A549 (cell line): ENCODE data around the gene TBL1XR1. TPM values are rescaled to one million over a fixed set of nuclear protein-coding genes. Genes with fewer than 3 reads are reported as not detected.
"Not testable (repeated sequence)": the region's sequence is repeated elsewhere in the genome, so short reads cannot be mapped to it uniquely, and the experiment has no call there.

Experiments
- ATAC-seq, 2 experiments: fragments of 200-7000 bp in 1 of 2; fragments of >200 bp in 1 of 2; cut with Nextera tagmentation in 1 of 2; cut with Tn5 transposase in 1 of 2; 3 replicates each; pipeline versions ENCODE4 v1.8.0 to v1.9.1; 2018 to 2020; ENCODE audit warnings: mild to moderate bottlenecking in 1 of 2, moderate library complexity in 1 of 2
- CTCF ChIA-PET: fragments of 300-600 bp; sonication (Branson Sonifier 250); formaldehyde crosslinking; extraction: SDS; loops from one replicate; lab custom pipeline; 2021; ENCODE audit warnings: antibody characterized with exemption, inconsistent platforms; lab: Yijun Ruan, JAX
- POLR2A ChIA-PET: fragments of 350-600 bp; formaldehyde crosslinking; extraction: SDS; loops from one replicate; lab custom pipeline; 2021; ENCODE audit warnings: antibody characterized with exemption, inconsistent platforms; lab: Yijun Ruan, JAX
- DNase-seq, 2 experiments: peaks; one replicate each; pipeline versions ENCODE4 v3.0.0 to v3.0.0-alpha.2; 2011 to 2016; ENCODE audit warnings: low read depth in 1 of 2, low spot score in 1 of 2
- FAIRE-seq: peaks from 2 replicates; lab custom pipeline; 2011; peaks lifted over from hg19 to GRCh38; lab: Jason Lieb, UNC
- H3K27ac ChIP-seq, 2 experiments: fragments of >200 bp; sonication (Bioruptor Twin); formaldehyde crosslinking; 3 replicates each; pipeline ENCODE4 v1.5.1; 2016 to 2017
- H3K4me1 ChIP-seq: fragments of >200 bp; sonication (Bioruptor Twin); formaldehyde crosslinking; 3 replicates; pipeline ENCODE4 v1.6.1; 2016
- H3K4me2 ChIP-seq: fragments of >200 bp; sonication (Bioruptor Twin); formaldehyde crosslinking; 3 replicates; pipeline ENCODE4 v1.6.1; 2016
- H3K4me3 ChIP-seq: fragments of >200 bp; sonication (Bioruptor Twin); formaldehyde crosslinking; 3 replicates; pipeline ENCODE4 v1.5.1; 2016
- H3K9me3 ChIP-seq: fragments of >200 bp; sonication (Bioruptor Twin); formaldehyde crosslinking; 3 replicates; pipeline ENCODE4 v1.6.1; 2016
- ATOH8 ChIP-seq: fragments of 250-450 bp; sonication (Bioruptor Pico); IDR thresholded peaks from 2 replicates; pipeline ENCODE4 v1.5.0; 2020; ENCODE audit warnings: low read depth, mild to moderate bottlenecking, moderate library complexity
- BHLHE40 ChIP-seq: IDR thresholded peaks from 2 replicates; pipeline ENCODE4 v1.6.1; 2012; ENCODE audit warnings: low read depth, low read length, inconsistent platforms
- CBX8 ChIP-seq: fragments of 200-600 bp; sonication (generic); IDR thresholded peaks from 2 replicates; pipeline ENCODE4 v1.6.1; 2016
- ESRRA ChIP-seq: fragments of 150-350 bp; IDR thresholded peaks from 2 replicates; pipeline ENCODE4 v1.6.1; 2014; ENCODE audit warnings: mild to moderate bottlenecking, low read length, borderline replicate concordance
- FOSL2 ChIP-seq, 2 experiments: fragments of 450-650 bp in 1 of 2; fragments of >200 bp in 1 of 2; sonication (Bioruptor Twin) in 1 of 2; formaldehyde crosslinking; IDR thresholded peaks; 2 replicates each; pipeline versions ENCODE4 v1.5.0 to v1.6.1; 2016 to 2020; ENCODE audit warnings: mild to moderate bottlenecking in 1 of 2, moderate library complexity in 1 of 2
- GATA3 ChIP-seq: IDR thresholded peaks from 2 replicates; pipeline ENCODE4 v1.6.1; 2012; ENCODE audit warnings: borderline replicate concordance
- KDM1A ChIP-seq: fragments of 200-600 bp; sonication (generic); IDR thresholded peaks from 2 replicates; pipeline ENCODE4 v1.6.1; 2016; ENCODE audit warnings: low read depth, mild to moderate bottlenecking
- KDM5A ChIP-seq: fragments of 200-600 bp; sonication (generic); IDR thresholded peaks from 2 replicates; pipeline ENCODE4 v1.6.1; 2016; ENCODE audit warnings: antibody characterized with exemption, mild to moderate bottlenecking
- MAZ ChIP-seq: fragments of 150-350 bp; IDR thresholded peaks from 2 replicates; pipeline ENCODE4 v1.6.1; 2014; ENCODE audit warnings: antibody characterized with exemption, low read depth, low read length, borderline replicate concordance
- PBX3 ChIP-seq: IDR thresholded peaks from 2 replicates; pipeline ENCODE4 v1.6.1; 2012
- PHF8 ChIP-seq: fragments of 200-600 bp; sonication (generic); IDR thresholded peaks from 2 replicates; pipeline ENCODE4 v1.6.1; 2016; ENCODE audit warnings: low read depth, mild to moderate bottlenecking, antibody characterized with exemption, moderate library complexity, borderline replicate concordance
- POLR2AphosphoS2 ChIP-seq: conservative IDR thresholded peaks from 2 replicates; pipeline ENCODE4 v1.6.1; 2012; ENCODE audit warnings: low read length, improper control_type of control experiment, inconsistent platforms
- RFX5 ChIP-seq: fragments of 450-650 bp; IDR thresholded peaks from 2 replicates; pipeline ENCODE4 v1.7.1; 2014; ENCODE audit warnings: antibody characterized with exemption, mild to moderate bottlenecking, moderate library complexity
- SMC3 ChIP-seq: fragments of >200 bp; sonication (Bioruptor Twin); formaldehyde crosslinking; IDR thresholded peaks from 3 replicates; pipeline ENCODE4 v1.6.1; 2018; ENCODE audit warnings: inconsistent platforms
- TFCP2L1 ChIP-seq: fragments of 250-450 bp; sonication (Bioruptor Pico); IDR thresholded peaks from 2 replicates; pipeline ENCODE4 v1.5.0; 2021; ENCODE audit warnings: mild to moderate bottlenecking
- ZNF302 ChIP-seq: fragments of 250-450 bp; sonication (Bioruptor Pico); IDR thresholded peaks from 2 replicates; pipeline ENCODE4 v1.9.0; 2021; ENCODE audit warnings: inconsistent platforms, mild to moderate bottlenecking, moderate library complexity
- WGBS: methylation state at CpG from one replicate; pipeline ENCODE4 v1.1.6; 2017; ENCODE audit errors: missing lambda C conversion rate; 5-methylcytosine and 5-hydroxymethylcytosine counted together
- polyA plus RNA-seq, 4 experiments: library from polyadenylated mRNA; depleted of rRNA in 3 of 4; stranded (reverse); fragments of >200 nt; fragmentation: RNase III in 1 of 4; extraction: RNeasy Plus Mini Kit Qiagen cat#74134 plus additional on column Dnase treatment in 1 of 4; gene quantifications; 2 replicates in 3 of 4; 3 replicates in 1 of 4; pipeline ENCODE4 v1.2.3, GENCODE V29; 2011 to 2017

The TBL1XR1 gene
- polyA plus RNA-seq, 2 of the 4 experiments (the other 2 are of a cell fraction): 41.4 to 106 TPM

- TF ChIP-seq CBX8 (no peak), MAZ (no peak), RFX5 (no peak), TFCP2L1 (CRISPR knock-in tag) (no peak), ZNF302 (CRISPR knock-in tag) (no peak)
Observed at GRCh38 chr3:177193688-177194268, 3.5 kb downstream of the TBL1XR1 start (continued).

DNA sequence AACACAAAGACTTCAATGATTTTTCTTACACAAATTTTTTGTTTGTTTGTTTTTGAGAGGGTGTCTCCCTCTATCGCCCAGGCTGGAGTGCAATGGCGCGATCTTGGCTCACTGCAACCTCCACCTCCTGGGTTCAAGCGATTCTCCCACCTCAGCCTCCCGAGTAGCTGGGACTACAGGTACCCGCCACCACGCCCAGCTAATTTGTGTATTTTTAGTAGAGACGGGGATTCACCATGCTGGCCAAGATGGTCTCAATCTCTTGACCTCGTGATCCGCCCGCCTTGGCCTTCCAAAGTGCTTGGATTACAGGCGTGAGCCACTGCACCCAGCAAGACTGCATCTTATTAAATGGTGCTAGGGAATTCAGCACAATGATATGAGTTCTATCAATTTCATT is 4.0 kb downstream of the TBL1XR1 start:
- WGBS: 95% methylated on average over 12 of the region's 12 CpGs

DNA sequence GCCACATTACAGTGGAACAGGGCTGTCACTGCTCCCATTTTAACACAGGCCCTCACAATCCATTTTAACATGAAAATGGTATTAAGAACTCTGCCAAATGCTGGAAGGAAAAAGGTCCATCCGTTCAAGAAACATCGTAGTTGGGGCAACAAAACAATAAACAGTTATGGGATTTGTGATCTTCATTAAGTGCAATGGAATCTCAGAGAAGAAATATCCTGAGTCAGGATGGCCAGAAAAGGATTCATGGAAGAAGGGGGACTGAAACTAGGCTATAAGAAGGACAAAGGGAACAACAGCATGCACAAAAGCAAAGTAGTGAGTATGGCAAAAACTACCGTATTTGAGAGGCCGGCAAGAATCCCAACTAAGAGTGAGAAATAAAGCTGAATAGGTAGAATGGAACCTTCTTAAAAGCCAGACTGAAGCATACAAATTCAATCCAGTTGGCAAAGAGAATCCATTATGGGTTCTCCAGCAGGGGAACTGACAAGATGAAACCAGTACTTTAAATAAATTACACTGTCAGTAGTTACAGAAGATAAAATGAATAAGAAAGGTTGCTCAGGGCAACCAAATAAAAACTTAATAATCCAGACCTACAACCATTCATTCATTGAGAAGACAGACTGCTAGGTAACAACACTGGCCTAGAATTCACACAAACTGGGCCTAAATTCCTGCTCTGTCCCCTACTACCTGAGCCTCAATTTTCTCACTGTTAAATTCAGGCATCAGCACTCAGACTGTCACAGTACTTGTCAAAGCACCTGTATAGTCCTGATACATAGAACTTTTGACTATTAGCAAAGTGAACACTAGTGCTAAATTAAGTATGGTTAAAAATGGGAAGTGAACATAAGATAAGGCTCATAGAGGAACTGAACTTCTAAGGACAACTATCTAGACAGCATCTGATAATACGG is 6.3 kb downstream of the TBL1XR1 start:
- Histone ChIP-seq H3K27ac (no peak overlapping the region), H3K4me1 (peaks cover 18% of the 10 kb centered on the region; the same call in 2 of the 3 replicates), H3K4me2 (no peak overlapping the region), H3K4me3 (no peak overlapping the region), H3K9me3 (no peaks in the 10 kb centered on the region)
- no peak for ATAC-seq
- FAIRE-seq: no peak
- 85% methylated on average over 5 of the region's 5 CpGs for WGBS
- DNase-seq: no peak
- ChIA-PET POLR2A (no interaction called here), CTCF (no interaction called here)
- TF ChIP-seq KDM5A (no peak), PHF8 (no peak), POLR2AphosphoS2 (no peak), GATA3 (no peak), PBX3 (no peak), KDM1A (no peak), FOSL2 (IDR thresholded peaks at IDR 0.05) (no peak), FOSL2 (CRISPR knock-in tag; IDR thresholded peaks at IDR 0.05) (no peak), ESRRA (no peak), ATOH8 (no peak), SMC3 (no peak), BHLHE40 (no peak)

More for the DNA sequence above, 4.0 kb downstream of the TBL1XR1 start:
- CTCF ChIA-PET, ATAC-seq, DNase-seq, POLR2A ChIA-PET, H3K27ac ChIP-seq, H3K4me3 ChIP-seq, H3K4me2 ChIP-seq, H3K9me3 ChIP-seq, FAIRE-seq: not testable (repeated sequence)
- H3K4me1 ChIP-seq: peaks cover 20% of the 10 kb centered on the region; the same call in 2 of the 3 replicates

DNA sequence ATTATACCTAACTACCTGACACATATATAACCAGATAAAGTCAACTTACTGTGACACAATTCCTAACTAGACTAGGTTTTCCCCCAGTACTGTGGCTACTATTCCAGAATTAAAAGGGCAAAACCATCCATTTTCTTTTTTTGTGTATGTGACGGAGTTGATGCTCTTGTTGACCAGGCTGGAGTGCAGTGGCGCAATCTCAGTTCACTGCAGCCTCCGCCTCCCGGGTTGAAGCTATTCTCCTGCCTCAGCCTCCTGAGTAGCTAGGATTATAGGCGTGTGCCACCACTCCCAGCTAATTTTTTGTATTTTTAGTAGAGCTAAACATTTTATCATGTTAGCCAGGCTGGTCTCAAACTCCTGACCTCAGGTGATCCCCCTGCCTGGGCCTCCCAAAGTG is 7.1 kb downstream of the TBL1XR1 start:
- DNase-seq, H3K4me2 ChIP-seq, POLR2A ChIA-PET, ATAC-seq, CTCF ChIA-PET, H3K9me3 ChIP-seq, FAIRE-seq, H3K27ac ChIP-seq, H3K4me3 ChIP-seq: not testable (repeated sequence)
- H3K4me1 ChIP-seq: peaks cover 21% of the 10 kb centered on the region; the same call in 2 of the 3 replicates
- WGBS: 96% methylated on average over 5 of the region's 5 CpGs

DNA sequence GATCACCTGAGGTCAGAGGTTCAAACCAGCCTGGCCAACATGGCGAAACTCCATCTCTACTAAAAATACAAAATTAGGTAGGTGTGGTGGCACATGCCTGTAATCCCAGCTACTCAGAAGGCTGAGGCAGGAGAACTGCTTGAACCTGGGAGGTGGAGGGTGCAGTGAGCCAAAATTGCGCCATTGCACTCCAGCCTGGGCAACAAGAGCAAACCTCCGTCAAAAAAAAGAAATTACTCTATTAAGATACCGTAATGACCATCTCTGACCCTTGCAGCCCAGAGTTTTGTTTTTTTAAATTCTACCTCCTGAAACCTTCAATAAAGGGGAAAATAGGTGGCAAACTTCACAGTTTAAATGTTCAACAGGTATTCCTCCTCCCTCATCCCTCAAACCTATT is 9.0 kb downstream of the TBL1XR1 start:
- ATAC-seq, FAIRE-seq, H3K27ac ChIP-seq, H3K4me3 ChIP-seq, H3K4me2 ChIP-seq, H3K9me3 ChIP-seq, DNase-seq, POLR2A ChIA-PET, H3K4me1 ChIP-seq, CTCF ChIA-PET: not testable (repeated sequence)
- WGBS: 96% methylated on average over 4 of the region's 4 CpGs
